GOT3 (cell line): ENCODE data around the gene KRTAP10-11.

Experiments
- DNase-seq: peaks from one replicate; lab custom pipeline; 2025; ENCODE audit warnings: mixed read lengths; lab: John Stamatoyannopoulos, UW

Gene KRTAP10-11

DNA sequence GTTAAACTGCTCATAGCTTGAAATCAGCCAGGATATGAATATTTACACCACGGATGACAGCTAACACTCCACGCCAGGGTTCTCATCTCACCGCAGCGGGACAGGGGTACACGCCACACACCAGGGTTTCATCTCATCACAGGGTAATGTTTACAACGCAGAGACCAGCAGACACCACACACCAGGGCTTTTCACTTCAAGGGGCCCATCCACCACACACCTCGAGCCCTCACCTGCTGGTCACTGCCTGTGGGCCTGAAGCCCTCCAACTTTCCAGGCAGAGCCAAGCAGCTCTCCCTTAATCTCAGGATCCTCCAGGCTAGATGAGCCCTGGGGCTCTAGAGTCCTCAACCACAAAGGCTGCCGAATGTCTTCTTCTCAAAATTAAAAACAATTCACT, 49.4 kb downstream of the KRTAP10-11 start:
- DNase-seq, result no peak

DNA sequence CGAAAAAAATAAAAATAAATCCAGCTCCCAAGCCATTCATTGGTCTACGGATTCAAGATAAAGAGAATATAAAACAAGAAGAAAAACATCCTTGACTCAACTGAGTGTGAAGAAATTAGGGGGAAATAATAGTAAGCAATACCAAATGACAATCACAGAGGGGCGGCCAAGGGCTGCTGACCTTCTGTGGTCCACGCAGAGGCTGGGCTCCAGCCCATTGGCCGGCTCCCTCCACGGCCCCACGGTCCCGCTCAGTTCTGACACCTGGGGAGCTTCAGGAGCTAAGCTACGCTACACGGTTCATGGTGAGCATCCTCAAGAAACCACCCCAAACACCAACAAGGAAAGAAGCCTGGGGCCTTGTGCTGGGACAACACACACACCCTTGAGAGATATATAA, 50.4 kb downstream of the KRTAP10-11 start:
- no peak for DNase-seq
